Peyer's patch (tissue), 4 donors: ENCODE results near the gene GDAP1L1. TPM values are rescaled to one million over a fixed set of nuclear protein-coding genes. Genes with fewer than 3 reads are reported as not detected.
"Not testable (repeated sequence)": the region's sequence is repeated elsewhere in the genome, so short reads cannot be mapped to it uniquely, and the experiment has no call there.

Source experiments
- DNase-seq, 3 donors: peaks; one replicate each; pipeline ENCODE4 v3.0.0-alpha.2; 2017 to 2019
- H3K27ac ChIP-seq, 4 donors: fragments of 200-600 bp; sonication (generic); one replicate each; pipeline ENCODE4 v1.5.1; 2016 to 2019
- H3K27me3 ChIP-seq, 2 donors: fragments of 200-600 bp; sonication (generic); one replicate each; pipeline ENCODE4 v1.5.1; 2019
- H3K36me3 ChIP-seq, 3 donors: fragments of 200-600 bp; sonication (generic); one replicate each; pipeline ENCODE4 v1.5.1; 2016 to 2019
- H3K4me1 ChIP-seq, 4 donors: fragments of 200-600 bp; sonication (generic); one replicate each; pipeline ENCODE4 v1.5.1; 2016 to 2019
- H3K4me3 ChIP-seq, 4 donors: fragments of 200-600 bp; sonication (generic); 1 replicate in 3 of 4; 2 replicates in 1 of 4; pipeline ENCODE4 v1.5.1; 2016 to 2019; ENCODE audit warnings: mild to moderate bottlenecking in 1 of 4
- H3K9me3 ChIP-seq, 4 donors: fragments of 200-600 bp; sonication (generic); one replicate each; pipeline ENCODE4 v1.5.1; 2016 to 2019; ENCODE audit warnings: mild to moderate bottlenecking in 1 of 4
- CTCF ChIP-seq, 6 experiments: fragments of 450-650 bp in 4 of 6; fragments of 200-600 bp in 2 of 6; sonication (generic) in 1 of 6; IDR thresholded peaks; one replicate each; pipeline ENCODE4 v1.5.1; 2017 to 2019; ENCODE audit warnings: antibody characterized with exemption in 6 of 6, mild to moderate bottlenecking in 3 of 6, moderate library complexity in 1 of 6
- POLR2A ChIP-seq, 2 donors: fragments of 450-650 bp; IDR thresholded peaks; one replicate each; pipeline ENCODE4 v1.5.1; 2017; ENCODE audit warnings: antibody characterized with exemption in 2 of 2, mild to moderate bottlenecking in 2 of 2, moderate library complexity in 2 of 2
- total RNA-seq, 4 donors: library from RNA; depleted of rRNA; stranded (reverse); fragments of >200 nt; gene quantifications; one replicate each; pipeline ENCODE4 v1.1.0, GENCODE V29; 2016

GDAP1L1 gene
- total RNA-seq, 4 donors from 2014 or later = 1.2 to 2.3 TPM; not detected in 2

- H3K27me3 ChIP-seq = no peaks in the 10 kb centered on the region
- no peak for DNase-seq
- H3K4me1 ChIP-seq = no peaks in the 10 kb centered on the region
- H3K27ac ChIP-seq = no peak overlapping the region
- H3K36me3 ChIP-seq = no peaks in the 10 kb centered on the region
- H3K4me3 ChIP-seq = no peak overlapping the region
- no peaks in the 10 kb centered on the region for H3K9me3 ChIP-seq
- TF ChIP-seq POLR2A (IDR thresholded peaks at IDR 0.05) (no peak), CTCF (IDR thresholded peaks at IDR 0.05) (no peak)
Measured at GRCh38 chr20:44234566-44235317, 12.4 kb upstream of the GDAP1L1 start.

- Histone ChIP-seq H3K4me1 (no peaks in the 10 kb centered on the region), H3K9me3 (no peaks in the 10 kb centered on the region), H3K36me3 (no peaks in the 10 kb centered on the region), H3K27me3 (no peaks in the 10 kb centered on the region), H3K27ac (no peak overlapping the region), H3K4me3 (no peak overlapping the region)
- no peak for DNase-seq
- TF ChIP-seq POLR2A (IDR thresholded peaks at IDR 0.05) = no peak
- TF ChIP-seq CTCF (IDR thresholded peaks at IDR 0.05) = no peak
Measured at GRCh38 chr20:44235702-44236101, 11.4 kb upstream of the GDAP1L1 start.

- H3K27me3 ChIP-seq, DNase-seq, H3K36me3 ChIP-seq, H3K27ac ChIP-seq, H3K9me3 ChIP-seq, H3K4me3 ChIP-seq, H3K4me1 ChIP-seq: not testable (repeated sequence)
Measured at GRCh38 chr20:44236840-44237239, 10.3 kb upstream of the GDAP1L1 start.

- Histone ChIP-seq H3K36me3 (no peaks in the 10 kb centered on the region), H3K27ac (no peak overlapping the region), H3K4me3 (no peak overlapping the region), H3K27me3 (no peaks in the 10 kb centered on the region), H3K9me3 (no peaks in the 10 kb centered on the region), H3K4me1 (no peaks in the 10 kb centered on the region)
- TF ChIP-seq POLR2A (IDR thresholded peaks at IDR 0.05) (no peak), CTCF (IDR thresholded peaks at IDR 0.05) (no peak)
- DNase-seq = no peak
Measured at GRCh38 chr20:44241796-44242195, 5.3 kb upstream of the GDAP1L1 start.

GRCh38 chr20:44245977-44246376 lies 1.1 kb upstream of the GDAP1L1 start:
- Histone ChIP-seq H3K27ac (no peak overlapping the region), H3K4me3 (no peak overlapping the region), H3K4me1 (peaks cover 0 to 12% (median 0%) of the 10 kb centered on the region in 4 donors), H3K36me3 (no peaks in the 10 kb centered on the region), H3K9me3 (no peaks in the 10 kb centered on the region), H3K27me3 (peaks cover 0 to 4% of the 10 kb centered on the region in 2 donors)
- TF ChIP-seq POLR2A (IDR thresholded peaks at IDR 0.05) (no peak), CTCF (IDR thresholded peaks at IDR 0.05) (no peak)
- no peak for DNase-seq

GRCh38 chr20:44247586-44248409 lies 690 bp downstream of the GDAP1L1 start:
- Histone ChIP-seq H3K4me3 (no peak overlapping the region), H3K36me3 (no peaks in the 10 kb centered on the region), H3K27me3 (peaks cover 0 to 4% of the 10 kb centered on the region in 2 donors), H3K9me3 (no peaks in the 10 kb centered on the region), H3K27ac (no peak overlapping the region), H3K4me1 (peaks cover 0 to 12% (median 0%) of the 10 kb centered on the region in 4 donors)
- TF ChIP-seq POLR2A (IDR thresholded peaks at IDR 0.05) = no peak
- peak in 1 of 6 experiments; percentile 9 for TF ChIP-seq CTCF (IDR thresholded peaks at IDR 0.05)
- no peak for DNase-seq
